SW 1271 (cell line): ENCODE results near the gene MYO9B.

Source experiments
- DNase-seq, 2 experiments: peaks; one replicate each; lab custom pipeline; 2025; lab: John Stamatoyannopoulos, UW

Gene MYO9B

DNA sequence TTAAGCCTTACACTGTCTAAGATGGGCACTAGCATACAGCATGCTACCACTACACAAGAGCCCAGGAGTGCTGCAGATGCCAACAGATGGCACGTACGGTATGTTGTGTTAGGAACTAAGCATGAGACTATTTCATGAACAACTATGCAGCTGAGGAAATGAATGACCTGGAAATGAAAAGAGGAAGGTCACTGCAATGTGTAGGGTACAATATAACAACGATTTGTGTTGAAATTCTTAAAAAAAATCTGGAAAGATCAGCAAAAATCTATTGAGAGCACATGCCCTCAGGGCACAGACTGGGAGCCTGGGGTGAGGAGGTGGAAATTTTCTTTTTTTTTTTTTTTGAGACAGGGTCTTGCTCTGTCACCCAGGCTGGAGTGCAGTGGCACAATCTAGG is 14.8 kb upstream of the MYO9B start:
- DNase-seq = no peak

DNA sequence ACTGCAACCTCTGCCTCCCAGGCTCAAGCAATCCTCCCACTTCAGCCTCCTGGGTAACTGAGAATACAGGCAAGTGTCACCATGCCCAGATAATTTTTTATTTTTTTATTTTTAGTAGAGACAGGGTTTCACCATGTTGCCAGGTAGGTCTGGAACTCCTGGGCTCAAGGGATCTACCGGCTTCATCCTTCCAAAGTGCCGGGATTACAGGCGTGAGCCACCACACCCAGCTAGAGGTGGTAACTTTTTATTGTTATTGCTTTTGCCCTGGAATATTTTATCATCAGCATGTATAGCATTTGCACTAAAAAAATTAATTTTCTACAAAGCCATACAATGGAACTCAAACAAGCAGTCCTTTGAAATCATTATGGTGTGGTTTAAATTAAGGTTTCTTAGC is 14.4 kb upstream of the MYO9B start:
- DNase-seq = no peak

DNA sequence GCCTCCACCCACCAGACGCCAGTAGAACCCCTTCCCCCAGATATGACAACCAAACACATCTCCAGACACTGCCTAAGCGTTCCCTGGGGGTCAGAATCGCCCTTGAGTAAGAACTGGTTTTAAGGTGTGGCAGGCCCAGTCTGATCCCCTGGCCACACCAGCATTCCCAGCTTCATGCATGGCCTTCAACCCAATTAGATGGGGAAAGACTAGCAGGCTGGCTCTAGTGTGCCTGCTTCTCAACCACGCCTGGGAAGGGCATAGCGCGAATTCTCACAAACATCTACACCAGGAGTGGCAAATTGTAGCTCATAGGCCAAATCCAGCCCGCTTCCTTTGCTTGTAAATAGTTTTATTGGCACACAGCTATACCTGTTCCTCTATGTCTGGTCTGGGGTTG is 13.9 kb upstream of the MYO9B start:
- DNase-seq = no peak

- DNase-seq = no peak
Observed at GRCh38 chr19:17063428-17063827, 12.1 kb upstream of the MYO9B start.

DNA sequence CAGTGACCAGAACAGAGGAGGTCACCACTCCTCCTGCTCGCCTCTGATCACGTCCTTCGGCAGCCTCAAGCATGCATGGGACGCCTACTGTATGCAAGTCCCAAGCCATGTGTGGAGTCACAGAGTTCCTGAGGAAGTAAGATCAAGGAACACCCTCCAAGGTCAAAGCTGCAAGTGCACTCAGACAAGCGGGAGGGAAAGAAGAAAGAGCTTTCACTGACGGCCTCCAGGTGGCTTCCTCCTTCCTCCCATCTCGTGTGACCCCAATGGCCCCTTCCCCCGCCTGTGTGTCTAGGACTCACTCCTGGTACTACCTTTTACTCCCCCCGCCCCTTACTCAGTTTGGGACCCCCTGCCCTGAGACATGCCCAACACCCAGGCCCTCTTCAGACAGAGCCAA is 6.4 kb upstream of the MYO9B start:
- no peak for DNase-seq

DNA sequence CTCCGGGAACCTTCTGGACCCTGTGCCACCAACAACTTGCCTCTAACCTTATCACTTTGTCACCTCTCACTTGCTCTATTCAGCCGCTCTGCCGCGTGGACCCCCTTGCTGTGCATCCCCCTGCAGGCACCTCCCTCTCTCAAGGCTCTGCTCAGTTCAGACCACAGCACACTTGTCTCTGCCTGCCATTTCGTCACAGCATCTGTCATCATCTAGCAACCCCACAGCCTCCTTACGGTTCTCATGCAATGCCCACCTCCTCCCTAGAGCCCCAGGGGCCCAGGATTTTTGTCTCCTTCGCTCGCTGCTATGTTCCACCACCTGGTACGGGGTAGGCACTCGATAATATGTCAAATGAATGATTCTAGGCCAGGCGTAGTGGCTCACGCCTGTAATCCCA is 5.2 kb upstream of the MYO9B start:
- DNase-seq = no peak

- no peak for DNase-seq
Observed at GRCh38 chr19:17070912-17071311, 4.7 kb upstream of the MYO9B start.

DNA sequence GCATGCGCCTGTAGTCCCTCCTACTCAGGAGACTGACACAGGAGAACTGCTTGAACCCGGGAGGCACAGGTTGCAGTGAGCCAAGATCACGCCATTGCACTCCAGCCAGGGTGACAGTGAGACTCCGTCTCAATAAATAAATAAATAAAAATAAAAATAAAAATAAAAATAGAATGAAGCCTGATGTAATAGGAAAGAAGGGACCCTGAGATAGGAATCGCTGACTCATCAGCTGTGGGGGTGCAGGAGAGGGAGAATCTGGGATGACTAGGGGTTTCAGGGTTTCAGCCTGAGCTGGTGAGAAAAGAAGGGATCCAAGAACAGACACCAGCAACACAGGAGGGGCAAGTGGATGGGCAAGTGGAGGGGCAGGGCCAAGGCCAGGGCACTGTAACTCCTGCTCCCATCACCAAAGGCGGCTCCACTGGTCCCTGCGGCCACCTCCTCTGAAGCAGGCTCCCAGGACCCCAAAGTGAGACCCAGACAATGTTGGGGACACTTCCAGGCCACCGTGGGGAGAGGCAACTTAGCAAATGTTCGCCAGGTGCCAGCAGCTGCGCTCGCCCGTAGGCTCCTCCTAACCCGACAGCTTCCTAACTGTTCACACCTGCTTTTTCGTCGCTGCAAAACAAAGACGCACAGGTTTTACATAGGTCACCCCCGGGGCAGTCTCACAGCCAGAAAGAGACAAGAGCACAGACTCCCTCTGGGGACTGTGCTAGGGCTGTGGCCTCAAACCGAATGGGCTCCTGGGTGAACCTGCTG is 1.5 kb upstream of the MYO9B start:
- DNase-seq = no peak

DNA sequence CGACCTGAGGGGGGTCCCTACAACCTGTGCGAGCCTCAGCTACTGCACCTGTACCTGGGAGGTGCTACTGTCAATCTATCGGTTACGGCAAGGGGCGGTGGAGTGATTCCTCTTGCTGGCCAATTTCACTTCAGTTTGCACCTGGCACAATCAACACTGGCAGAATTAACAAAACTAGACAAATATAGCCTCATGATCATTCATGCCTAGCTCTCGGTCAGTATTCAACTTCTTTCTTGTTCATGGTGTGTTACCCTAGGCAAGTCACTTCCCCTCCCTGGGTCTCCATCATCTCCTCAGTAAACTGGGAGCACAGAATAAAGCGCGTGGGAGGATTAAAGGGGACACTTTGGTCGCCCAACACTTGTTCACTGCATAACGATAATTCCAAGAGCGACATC is 943 bp upstream of the MYO9B start:
- no peak for DNase-seq

DNA sequence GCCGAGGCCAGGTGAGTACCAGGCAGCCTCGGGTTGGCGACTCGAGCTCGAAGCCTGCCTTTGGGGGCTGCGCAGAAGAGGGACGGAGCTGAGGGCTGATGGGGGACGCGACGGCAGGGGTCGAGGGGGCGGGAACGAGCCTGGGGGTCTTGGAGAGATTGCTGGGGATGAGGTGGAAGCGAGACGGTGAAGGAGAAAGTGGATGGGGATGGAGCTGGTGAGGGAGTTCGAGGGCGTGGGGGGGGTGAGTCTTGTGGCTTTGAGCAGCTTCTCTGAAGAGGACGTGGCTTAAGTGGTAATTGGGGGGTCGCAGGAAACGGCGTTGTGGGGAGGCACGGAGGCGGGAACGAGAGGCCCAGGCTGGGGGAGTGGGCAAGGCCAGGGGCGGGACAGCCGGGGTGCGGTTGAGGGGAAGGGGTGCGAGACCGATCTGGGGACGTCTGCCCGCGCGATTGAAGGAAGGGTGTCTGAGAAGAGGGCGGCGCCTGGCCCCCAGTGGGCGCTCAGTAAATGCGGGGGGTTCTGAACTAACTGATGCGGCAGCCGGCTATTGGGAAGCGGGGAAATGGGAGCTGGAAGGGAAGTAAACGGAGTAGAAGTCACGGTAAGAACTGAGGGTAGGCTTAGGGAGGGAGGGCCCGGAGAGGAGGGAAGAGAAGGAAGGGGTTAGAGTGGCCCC is 426 bp downstream of the MYO9B start:
- peak in 1 of 2 experiments; percentile 37 for DNase-seq

- peak in 1 of 2 experiments; percentile 37 for DNase-seq
Observed at GRCh38 chr19:17076543-17076991, 990 bp downstream of the MYO9B start.

DNA sequence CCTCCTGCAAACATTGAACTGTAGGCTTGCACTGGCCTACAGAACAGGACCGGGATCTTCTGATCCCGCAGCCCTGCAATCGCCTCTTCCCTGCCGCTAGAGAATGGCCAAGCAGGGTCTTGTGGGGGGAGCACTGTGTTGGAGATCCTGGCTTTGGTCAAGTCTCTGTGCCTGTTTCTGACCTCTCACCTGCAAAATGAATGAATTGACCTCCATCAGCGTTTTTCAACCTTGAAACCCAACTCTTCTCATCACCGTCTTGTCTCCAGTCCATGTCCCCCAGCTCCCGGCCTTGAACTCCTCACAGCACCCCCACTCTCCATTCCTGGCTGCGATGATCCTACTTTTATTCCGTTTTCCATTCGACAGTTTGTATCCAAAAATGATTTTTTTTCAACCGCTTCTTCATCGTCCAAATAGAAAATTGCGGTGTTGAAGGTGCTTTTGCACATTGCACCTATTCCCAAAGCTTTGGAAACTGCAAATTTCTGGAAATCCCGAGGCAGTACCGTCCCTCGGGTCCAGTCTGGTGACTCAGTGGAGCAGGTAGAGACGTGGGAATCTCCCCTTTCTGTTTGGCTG is 2.0 kb downstream of the MYO9B start:
- DNase-seq = no peak

DNA sequence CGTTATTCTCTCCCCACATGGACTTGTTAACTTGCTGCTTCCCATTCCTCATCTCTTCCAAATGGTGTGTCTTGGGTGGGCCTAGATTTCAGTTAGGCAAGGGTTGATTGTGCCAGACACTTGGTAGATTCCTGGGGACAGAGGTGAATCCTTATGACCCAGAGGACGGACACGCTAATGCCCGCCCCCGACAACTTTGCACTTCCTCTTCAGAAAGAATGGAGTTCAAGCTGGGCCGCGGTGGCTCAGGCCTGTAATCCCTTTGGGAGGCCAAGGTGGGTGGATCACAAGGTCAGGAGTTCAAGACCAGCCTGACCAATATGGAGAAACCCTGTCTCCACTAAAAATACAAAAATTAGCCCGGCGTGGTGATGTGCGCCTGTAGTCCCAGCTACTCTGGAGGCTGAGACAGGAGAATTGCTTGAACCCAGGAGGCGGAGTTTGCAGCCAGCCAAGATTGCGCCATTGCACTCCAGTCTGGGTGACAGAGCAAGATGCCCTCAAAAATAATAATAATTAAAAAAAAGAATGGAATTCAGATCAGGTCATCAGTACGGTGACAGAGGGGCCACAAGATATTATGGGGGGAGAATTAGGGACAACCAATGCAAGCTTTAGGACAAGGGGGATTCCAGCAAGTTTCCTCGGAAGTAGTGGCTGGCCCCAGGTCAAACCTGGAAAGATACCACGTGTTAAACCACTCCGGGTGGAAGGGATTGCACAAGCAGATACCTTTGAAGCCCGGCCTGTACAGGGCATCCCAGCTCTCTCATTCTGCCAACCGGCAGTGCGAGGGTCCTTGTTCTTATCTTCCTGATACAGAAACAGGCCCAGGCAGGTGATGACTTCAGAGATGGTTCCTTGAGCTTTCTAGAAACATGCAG is 2.7 kb downstream of the MYO9B start:
- no peak for DNase-seq

DNA sequence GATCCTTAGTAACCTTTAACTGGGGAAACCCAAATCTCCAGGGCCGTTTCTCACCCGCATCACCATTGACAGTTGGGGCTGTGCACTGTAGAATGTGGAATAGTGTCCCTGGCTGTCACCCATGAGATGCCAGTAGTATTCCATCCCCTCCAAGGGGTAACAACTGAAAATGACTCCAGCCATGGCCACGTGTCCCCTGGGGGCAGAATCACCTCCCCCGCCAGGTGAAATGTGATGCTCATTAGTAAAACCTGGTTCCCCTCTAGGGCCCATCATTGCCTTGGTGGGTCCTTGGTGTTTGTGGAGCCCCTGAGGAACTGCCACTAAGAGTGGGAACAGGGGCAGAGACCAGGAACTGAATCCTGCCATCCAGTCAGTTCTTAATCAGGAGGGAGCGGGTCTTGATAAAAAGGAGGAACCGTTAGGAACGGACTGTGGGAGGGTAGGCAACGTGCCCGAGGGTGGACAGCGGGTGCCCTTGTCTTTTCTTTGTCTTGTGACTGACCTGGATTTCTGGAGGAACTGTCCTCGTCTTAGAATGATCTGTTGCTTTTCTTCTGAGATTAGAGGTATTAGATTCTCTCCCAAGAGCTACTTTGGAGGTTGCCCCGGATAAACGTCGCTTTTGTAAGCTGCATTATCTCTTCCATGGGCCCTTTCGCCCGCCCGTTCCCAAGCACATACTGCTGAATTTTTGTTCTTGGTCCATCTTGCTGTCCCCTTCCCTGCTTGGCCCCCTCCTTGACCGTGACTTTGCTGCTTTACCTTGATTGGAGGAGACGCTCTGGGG is 3.5 kb downstream of the MYO9B start:
- no peak for DNase-seq

DNA sequence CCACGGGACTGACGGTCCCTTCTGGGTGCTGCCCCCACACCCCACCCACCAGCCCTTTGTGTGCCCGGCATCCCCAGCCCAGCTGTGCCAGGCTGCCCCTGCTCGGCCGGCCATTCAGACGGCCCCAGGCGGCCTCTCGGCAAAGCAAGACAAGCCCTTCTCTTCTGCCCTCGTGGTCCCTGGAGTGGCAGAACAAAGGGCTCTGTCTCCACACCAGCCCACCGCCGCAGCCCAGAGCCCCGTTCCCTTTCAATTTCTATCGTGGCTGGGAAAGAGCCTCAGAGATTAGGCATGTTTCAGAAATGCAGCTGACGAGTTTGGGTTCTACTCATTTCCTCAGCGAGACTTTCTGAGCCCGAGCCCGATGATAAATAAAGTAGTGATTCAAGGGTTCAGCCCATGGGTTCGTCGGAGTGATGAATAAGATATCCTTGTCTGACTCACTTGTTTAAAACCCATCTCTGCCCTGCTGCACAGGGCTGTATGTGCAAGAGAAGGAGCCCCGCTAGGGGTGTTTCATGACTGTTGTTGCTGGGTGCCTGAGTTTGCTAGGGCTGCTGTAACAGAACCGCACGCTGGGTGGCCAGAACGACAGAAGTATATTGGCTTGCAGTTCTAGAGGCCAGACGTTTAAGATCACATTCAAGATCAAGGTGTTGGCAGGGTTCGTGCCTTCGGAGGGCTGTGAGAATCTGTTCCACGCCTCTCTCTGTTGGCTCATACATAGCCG is 4.3 kb downstream of the MYO9B start:
- DNase-seq = peak; percentile 86 to 94

DNA sequence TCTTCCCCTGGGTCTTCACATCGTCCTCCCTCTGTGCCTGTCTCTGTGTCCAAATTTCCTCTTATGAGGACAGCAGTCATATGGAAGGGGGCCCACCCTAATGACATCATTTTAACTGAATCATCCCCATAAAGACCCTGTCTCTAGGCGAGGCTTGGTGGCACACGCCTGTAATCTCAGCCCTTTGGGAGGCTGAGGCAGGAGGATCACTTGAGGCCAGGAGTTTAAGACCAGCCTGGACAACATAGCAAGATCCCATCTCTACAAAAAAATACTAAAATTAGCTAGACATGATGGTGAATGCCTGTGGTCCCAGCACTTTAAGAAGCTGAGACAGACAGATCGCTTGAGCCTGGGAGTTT is 4.8 kb downstream of the MYO9B start:
- no peak for DNase-seq

- DNase-seq = no peak
Observed at GRCh38 chr19:17081672-17082630, 6.4 kb downstream of the MYO9B start.

- DNase-seq = no peak
Observed at GRCh38 chr19:17086120-17086519, 10.5 kb downstream of the MYO9B start.

- DNase-seq = no peak
Observed at GRCh38 chr19:17086834-17087233, 11.3 kb downstream of the MYO9B start.

DNA sequence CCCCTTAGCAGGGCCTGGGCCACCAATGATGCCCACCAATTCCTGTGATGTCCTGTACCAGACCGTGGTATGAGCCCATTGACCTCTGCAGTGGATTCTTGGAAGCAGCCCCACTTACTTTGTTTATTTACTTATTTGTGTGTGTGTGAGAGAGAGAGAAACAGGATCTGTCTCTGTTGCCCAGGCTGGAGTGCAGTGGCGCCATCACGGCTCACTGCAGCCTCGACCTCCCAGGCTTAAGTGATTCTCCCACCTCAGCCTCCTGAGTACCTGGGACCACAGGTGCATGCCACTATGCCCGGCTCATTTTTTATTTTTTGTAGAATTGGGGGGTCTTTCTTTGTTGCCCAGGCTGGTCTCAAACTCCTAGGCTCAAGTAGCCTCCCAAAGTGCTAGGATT is 13.0 kb downstream of the MYO9B start:
- no peak for DNase-seq
